ENCODE results near the gene CIAO2A.

CIAO2A gene

GRCh38 chr15:64037966-64038365 is 55.7 kb downstream of the CIAO2A start:
- DNase-seq, result no peak

DNA sequence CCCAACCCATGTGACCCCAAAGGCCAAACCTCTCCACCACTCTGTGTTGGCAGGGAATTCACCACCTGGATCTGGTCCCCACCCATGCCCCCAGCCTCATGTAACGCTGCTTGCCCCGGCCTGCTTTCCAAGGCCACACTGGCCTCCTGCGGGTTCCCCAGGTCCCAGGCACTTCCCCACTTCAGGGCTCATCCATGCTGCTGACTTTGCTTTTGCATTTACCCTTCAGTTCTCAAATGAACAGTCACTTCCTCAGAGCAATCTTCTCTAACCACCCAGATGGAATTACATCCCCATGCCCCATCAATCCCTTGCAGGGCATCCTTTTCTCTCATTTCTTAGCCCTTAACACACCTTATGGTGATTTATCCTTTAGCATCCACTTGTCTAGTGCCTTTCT is 56.5 kb downstream of the CIAO2A start:
- no peak for DNase-seq

DNA sequence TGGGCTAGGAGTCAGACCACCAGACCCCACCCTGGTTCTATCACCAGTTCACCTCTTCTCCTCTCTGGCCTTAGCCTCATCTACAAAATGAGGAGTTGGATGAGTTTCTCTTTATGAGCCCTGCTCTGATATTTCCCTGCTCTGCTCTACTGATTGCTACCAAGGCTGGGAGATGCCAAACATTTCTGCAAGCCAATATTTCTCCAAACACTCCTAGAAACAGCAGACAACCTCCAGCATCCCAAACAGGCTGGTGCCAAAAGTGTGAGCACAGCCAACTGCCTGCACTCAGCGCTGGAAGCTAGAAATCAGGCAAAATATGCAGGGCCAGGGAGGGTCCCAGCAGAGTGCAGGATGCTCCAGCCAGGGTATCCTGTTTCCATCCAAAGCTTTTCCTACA is 58.1 kb downstream of the CIAO2A start:
- no peak for DNase-seq

GRCh38 chr15:64034519-64034918 is 59.1 kb downstream of the CIAO2A start:
- DNase-seq, result no peak

DNA sequence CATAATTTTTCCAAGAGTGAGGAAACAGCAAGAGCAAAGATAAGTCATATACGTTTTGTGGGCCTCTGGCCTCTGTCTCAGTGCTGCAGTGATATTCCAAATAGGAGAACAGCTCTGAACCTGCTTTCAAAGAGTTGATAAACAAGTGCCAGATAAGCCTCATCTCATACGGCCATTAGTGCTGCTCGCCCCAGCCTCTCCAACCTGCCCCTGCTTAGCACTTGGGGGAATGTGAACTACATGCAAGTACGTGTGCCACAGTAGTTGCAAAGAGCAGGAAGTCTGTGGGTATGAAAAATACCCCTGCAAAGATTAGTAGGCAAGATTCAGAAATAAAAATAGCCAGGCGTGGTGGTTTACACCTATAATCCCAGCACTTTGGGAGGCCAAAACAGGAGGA is 61.3 kb downstream of the CIAO2A start:
- DNase-seq, result no peak

DNA sequence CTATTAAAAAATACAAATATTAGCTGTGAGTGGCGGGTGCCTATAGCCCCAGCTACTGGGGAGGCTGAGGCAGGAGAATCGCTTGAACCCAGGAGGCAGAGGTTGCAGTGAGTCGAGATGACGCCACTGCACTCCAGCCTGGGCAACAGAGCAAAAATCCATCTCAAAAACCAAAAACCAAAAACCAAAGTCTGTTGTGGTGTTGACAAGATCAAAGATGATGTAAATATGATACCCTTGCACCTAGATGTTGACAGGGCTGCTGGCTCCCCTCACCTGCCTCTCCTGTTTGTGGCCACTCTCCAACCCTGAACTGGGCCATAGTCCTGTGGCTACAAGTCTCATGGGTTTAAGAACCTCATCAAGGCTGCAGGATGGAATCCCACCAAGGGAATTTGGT is 63.5 kb downstream of the CIAO2A start:
- no peak for DNase-seq

GRCh38 chr15:64029633-64030032 is 64.0 kb downstream of the CIAO2A start:
- DNase-seq, result no peak

DNA sequence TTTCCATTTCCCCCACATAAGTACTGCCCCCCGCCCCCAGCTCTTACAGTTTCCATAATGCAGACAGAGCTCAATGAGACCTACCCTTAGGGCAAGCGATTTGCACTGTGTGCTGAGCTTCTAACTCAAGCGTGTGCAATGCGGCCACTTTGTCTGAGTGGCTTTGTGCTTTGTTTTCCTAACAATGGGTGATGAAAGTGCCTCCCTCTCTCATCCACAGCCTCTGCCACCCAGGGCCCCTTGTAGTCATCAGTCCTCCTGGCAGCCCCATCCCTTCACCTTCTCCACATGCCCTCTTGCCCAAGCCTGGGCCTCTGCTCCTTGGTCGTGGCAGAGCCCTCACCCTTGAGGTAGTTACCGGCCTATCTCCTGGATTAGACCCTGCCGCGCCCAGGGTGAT is 64.5 kb downstream of the CIAO2A start:
- DNase-seq, result no peak

DNA sequence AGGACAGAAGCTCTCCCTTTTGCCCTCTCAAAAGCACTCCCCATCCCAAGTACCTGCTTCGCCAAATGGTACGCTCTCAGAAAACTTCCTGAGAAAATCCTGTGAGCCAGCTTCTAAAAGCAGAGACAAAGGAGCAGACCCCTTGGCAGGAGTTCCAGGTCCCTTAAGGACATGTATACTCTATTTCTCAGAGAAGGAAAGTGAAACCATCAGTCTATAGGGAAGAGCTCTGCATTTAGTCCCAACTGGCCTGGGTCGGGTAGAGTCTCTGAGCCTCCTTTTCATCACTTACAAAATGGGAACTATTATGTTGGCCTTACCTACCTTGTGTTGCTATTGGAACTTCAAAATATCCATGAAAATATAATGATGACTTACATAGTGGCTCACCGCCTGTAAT is 67.0 kb downstream of the CIAO2A start:
- DNase-seq, result no peak

DNA sequence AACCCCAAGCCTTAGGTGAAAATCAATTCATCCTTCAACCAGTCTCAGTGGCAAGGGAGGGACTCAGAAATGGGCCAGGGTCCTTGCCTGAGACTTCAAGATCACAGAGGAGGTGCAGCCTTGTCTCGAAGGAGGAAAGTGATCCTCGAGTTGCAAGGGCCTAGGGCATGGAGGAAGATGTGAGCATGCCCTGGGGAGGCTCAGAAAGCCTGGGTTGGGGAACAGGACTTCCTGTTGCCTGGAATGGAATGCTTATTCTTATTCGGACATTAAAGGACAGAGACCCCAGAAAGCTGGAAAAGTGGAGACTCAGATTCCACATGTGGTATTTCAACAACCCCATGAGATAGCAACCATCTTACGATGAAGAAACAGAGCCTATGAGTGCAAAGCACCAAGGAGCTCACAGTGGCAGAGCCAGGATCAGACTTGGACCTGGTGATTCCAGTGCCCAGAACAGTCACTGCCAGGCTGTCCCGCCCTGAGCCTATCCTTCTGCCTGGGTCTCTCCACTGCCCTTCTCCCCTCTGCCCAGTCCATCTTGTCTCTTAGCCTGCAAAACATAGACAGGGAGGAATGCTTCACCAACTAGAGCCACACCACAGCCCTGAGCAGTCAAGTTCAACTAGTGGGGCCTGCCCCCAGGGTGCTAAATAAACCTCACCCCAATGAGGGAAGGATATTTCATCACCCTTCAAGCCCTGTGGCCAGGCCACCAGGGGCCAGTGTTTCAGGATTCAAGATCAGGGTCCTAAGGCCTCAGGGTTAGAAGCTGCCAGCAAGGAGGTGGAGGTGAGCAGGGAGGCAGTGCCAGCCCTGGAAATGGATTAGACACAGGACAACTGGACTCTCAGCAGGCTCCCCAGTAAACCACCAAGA is 69.2 kb downstream of the CIAO2A start:
- DNase-seq, result no peak

GRCh38 chr15:64023220-64023619 is 70.4 kb downstream of the CIAO2A start:
- DNase-seq, result no peak

DNA sequence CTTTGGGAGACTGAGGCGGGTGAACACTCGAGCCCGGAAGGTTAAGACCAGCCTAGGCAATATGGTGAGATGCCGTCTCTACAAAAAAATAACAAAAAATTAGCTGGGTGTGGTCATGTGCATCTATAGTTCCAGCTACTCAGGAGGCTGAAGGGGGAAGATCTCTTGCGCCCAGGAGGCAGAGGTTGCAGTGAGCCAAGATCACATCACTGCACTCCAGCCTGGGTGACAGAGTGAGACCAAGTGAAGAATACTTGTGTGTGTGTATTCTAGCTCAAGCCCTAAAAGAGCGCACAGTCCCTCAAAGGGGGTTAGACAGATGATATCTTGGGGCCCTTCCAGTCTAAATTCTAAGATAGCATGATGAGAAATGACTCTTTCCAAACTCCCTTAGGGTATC is 71.1 kb downstream of the CIAO2A start:
- no peak for DNase-seq
